HG03139 (cell line): ENCODE measurements around the gene CHI3L2.

ENCODE experiments used
- ATAC-seq: cut with Tn5 transposase; IDR thresholded peaks from one replicate; pipeline ENCODE4 v1.9.1; 2021; ENCODE audit not compliant: unreplicated experiment

Gene CHI3L2

DNA sequence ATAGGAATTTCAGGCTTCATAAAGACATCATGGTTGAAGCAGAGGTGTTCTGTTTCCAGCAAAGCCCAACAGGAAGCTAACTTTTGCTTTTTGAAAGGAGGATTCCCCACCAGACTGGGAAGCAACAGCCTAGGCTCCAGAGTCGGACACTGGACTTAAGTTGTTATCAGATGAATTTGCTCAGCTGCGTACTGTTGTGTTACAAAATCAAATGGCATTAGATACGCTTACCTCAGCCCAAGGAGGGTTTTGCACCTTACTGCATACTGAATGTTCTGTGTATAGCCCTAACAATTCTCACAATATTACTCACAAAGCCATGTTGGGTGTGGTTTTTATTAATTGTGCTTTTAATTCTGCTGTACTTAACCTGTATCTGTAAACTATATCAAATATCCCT, 62.6 kb downstream of the CHI3L2 start:
- no peak for ATAC-seq

DNA sequence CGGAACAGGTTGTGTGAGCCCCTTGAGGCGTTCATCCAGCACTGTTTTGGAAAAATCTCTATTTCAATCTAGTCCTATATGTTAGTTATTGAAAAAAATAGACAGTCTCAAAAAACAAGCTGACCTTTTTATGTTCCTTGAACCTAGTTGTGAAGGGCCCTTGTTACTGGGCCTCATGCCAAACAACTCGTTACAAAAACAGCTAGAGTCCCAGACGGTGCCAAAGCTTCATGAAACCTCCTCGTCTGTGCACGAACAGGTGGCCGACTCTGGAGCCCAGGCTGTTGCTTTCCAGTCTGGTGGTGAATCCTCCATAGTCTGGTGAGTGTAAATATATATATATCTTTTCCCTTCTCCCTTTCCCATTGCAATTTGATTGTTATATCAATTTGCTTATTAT, 63.1 kb downstream of the CHI3L2 start, which contains the start of gene CHIA:
Gene CHIA, plus strand, starts transcription at position 222 of the 400 bp plus-strand sequence. CDS start 19,617 bp downstream, outside the sequence.
- ATAC-seq = no peak
